Measurements from ENCODE around the gene PRKACA. TPM values are rescaled to one million over a fixed set of nuclear protein-coding genes. Genes with fewer than 3 reads are reported as not detected.

Gene PRKACA
- total RNA-seq, 2 donors from 2014 or later, result 144 to 185 TPM

DNA sequence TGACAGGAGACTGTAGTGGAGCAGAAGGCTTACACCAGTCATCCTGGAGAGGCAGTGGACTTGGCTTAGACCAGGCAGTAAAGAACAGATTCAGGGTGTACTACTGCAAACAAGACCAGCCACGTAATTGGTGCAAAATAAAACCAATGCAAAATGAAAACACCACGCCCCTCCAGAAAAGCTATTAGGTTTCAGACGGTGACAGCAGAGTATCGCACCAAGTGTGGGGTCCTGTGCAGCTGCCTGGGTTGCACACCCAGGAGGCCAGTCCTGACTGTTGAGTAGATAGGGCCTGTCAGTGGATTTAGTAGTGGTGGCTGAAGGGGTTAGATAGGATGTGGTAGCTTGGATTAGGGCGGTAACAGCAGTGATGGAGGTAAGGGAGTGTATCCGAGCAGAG lies 5.4 kb upstream of the PRKACA start:
- no peaks in the 10 kb centered on the region for H3K36me3 ChIP-seq
- DNase-seq (ENCODE audit: low spot score), result no peak
- no peak overlapping the region for H3K4me3 ChIP-seq
- no peaks in the 10 kb centered on the region for H3K9me3 ChIP-seq
- TF ChIP-seq CTCF (IDR thresholded peaks at IDR 0.05), result no peak
- H3K4me1 ChIP-seq, result peaks cover 0 to 32% of the 10 kb centered on the region in 2 donors
- H3K27ac ChIP-seq, result no peak overlapping the region
- no peaks in the 10 kb centered on the region for H3K27me3 ChIP-seq

GRCh38 chr19:14120497-14120780 lies 2.9 kb upstream of the PRKACA start:
- Histone ChIP-seq H3K9me3 (no peaks in the 10 kb centered on the region), H3K27ac (peak overlapping the region; percentile 96 to 99), H3K4me3 (no peak overlapping the region), H3K4me1 (peaks cover 0 to 40% of the 10 kb centered on the region in 2 donors), H3K27me3 (no peaks in the 10 kb centered on the region), H3K36me3 (no peaks in the 10 kb centered on the region)
- no peak for TF ChIP-seq CTCF (IDR thresholded peaks at IDR 0.05)
- DNase-seq (ENCODE audit: low spot score), result no peak

DNA sequence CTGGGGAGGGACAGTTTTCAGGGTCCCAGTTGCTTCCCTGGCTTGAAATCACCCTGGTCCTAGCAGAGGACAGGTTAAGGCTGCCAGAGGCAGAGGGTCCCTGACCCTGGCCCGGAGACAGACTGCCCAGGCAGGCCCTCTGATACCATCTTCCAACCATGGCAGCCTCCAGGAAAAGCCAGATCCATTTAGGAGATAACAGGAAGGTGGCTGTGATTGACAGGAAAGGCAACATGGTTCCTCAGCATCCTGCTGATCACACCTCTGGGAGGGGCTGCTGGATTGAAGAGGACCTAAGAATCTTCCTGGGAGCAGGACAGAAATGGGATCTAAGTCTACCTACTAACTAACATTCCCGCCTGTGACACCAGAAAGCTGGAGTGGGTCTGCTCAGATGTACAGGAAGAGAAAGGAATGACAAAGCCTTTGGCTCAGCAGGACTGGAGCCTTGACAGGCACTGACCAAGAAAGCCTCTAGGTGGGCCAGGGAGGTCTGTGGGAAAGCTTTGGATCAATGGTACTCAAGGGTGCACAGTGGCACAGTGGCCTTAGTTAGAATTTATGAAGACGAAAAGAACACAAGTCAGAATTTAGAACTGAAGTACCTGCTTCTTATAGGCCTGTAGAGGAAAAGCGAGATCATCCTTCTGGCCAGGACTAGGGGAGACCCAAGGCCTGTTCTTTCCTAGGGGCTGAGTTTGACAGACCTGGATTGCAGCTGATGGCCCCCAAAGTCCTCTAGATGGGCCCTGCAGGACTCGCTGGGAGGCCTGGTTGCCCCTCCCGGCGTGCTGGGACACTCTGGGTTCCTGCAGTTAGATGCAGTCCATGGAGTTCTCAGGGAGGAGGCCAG lies 2.3 kb upstream of the PRKACA start:
- TF ChIP-seq CTCF (IDR thresholded peaks at IDR 0.05), result no peak
- Histone ChIP-seq H3K4me1 (peaks cover 0 to 46% of the 10 kb centered on the region in 2 donors), H3K36me3 (no peaks in the 10 kb centered on the region), H3K27ac (peak overlapping the region; percentile 96 to 99), H3K4me3 (no peak overlapping the region), H3K9me3 (no peaks in the 10 kb centered on the region), H3K27me3 (no peaks in the 10 kb centered on the region)
- DNase-seq (ENCODE audit: low spot score), result no peak

DNA sequence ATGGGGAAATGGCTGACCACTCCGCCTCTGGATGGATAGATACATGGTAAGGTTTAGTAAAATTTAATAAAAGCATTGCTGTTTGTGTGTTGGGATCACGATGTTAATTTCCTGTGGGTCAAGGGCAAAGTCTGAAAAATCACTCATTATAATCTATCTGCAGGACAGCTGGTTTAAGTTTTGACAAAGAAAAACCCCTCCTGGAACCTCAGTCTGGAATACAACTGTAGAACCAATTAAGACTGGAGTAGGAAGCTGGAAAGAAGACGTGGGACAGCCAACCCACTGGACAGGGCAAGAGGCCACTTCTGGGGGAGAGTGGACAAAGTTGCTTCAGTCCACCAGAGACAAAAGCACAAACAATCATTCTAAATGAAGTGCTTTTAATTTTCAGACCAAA lies 1.6 kb upstream of the PRKACA start:
- Histone ChIP-seq H3K27ac (peak overlapping the region; percentile 96 to 99), H3K36me3 (no peaks in the 10 kb centered on the region), H3K27me3 (no peaks in the 10 kb centered on the region), H3K4me1 (peaks cover 0 to 53% of the 10 kb centered on the region in 2 donors), H3K9me3 (no peaks in the 10 kb centered on the region), H3K4me3 (peak overlapping the region; percentile 52 to 59)
- no peak for DNase-seq (ENCODE audit: low spot score)
- TF ChIP-seq CTCF (IDR thresholded peaks at IDR 0.05), result no peak

GRCh38 chr19:14118165-14119051 lies 846 bp upstream of the PRKACA start:
- H3K4me1 ChIP-seq, result peaks cover 0 to 61% of the 10 kb centered on the region in 2 donors
- H3K9me3 ChIP-seq, result no peaks in the 10 kb centered on the region
- no peaks in the 10 kb centered on the region for H3K27me3 ChIP-seq
- TF ChIP-seq CTCF (IDR thresholded peaks at IDR 0.05), result no peak
- DNase-seq (ENCODE audit: low spot score), result peak; percentile 96
- peak overlapping the region; percentile 52 to 59 for H3K4me3 ChIP-seq
- H3K36me3 ChIP-seq, result no peaks in the 10 kb centered on the region
- peak overlapping the region; percentile 96 to 99 for H3K27ac ChIP-seq
